G401 (cell line): ENCODE measurements around the gene ENPP1. TPM values are rescaled to one million over a fixed set of nuclear protein-coding genes. Genes with fewer than 3 reads are reported as not detected.
"Not testable (repeated sequence)": the region's sequence is repeated elsewhere in the genome, so short reads cannot be mapped to it uniquely, and the experiment has no call there.

Source experiments
- DNase-seq: peaks from one replicate; pipeline ENCODE4 v3.0.0-alpha.2; 2015; ENCODE audit warnings: low spot score
- in situ Hi-C: cut with HindIII; loops from 2 replicates; pipeline ENCODE4 v1.10.0; 2016; ENCODE audit warnings: low sequenced_read_pairs, mixed read lengths
- total RNA-seq: library from RNA; depleted of rRNA; stranded (reverse); fragments of >200 nt; shearing (Covaris generic); gene quantifications from 2 replicates; pipeline ENCODE4 v1.2.3, GENCODE V29; 2014

The ENPP1 gene
- total RNA-seq, 1 experiment from 2014 or later = not detected

DNA sequence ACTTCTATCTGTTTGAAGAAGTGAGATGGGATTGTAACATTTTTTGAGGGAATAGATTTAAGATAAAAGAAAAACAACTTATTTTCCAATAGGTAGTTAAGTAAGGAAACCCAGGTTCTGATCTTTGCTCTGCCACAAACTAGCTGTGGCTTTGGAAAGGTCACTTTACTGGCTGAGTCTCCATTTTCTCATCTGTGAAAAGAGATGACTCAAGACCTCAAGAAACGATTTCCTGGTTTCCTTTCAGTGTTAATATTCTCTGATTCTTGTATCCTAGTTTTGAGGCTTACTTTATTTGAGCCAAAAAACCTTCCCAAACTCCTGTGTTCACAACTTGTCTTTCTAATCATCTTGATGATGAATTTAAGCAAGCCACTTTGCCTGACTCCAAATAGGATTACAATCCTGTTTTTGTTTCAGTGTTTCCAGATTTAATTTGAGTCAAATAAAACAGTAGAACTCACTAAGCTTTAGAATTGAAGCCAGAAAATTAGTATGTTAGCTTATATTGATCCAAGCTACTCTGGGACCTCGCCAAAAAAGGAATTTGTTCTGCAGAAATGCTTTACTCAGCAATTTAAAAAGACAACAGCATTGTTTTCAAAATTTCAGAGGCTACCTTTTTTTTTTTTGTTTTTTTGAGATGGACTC, 51.1 kb downstream of the ENPP1 start:
- no peak for DNase-seq
- in situ Hi-C loops = no loop called here

DNA sequence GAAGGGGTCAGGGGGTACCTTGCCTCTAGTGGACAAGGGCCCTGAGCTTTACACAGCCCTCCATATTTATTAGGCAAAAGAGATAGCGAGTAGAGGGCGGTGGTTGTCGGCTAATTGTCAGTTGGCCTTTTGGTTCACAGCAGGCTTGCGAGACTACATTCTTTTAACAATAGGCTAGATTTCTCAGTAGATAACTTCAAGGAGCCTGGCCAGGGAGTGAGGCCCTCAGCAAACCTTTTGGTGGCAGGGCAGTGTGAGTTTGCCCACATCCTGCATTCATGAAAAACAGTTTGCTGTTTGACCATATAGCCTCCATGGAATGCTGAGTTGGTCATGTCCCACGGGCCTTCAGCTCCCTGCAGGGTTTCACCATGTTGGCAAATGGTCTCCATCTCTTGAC, 51.8 kb downstream of the ENPP1 start:
- DNase-seq, in situ Hi-C loops: not testable (repeated sequence)

DNA sequence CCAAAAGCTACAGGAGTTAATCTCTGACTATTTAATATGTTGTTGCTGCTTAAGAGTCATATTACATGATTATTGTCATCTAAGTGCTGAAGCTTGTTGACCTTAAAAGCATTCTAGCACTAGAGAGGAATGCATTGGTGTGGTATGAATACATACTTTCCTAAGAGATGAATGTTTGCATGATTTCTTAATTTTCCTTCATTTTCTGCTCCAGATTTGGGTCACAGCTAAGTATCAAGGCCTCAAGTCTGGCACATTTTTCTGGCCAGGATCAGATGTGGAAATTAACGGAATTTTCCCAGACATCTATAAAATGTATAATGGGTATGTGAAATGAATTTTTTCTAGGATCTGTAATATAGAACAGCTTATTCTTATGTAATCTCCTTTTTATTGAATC, 53.6 kb downstream of the ENPP1 start:
- in situ Hi-C loops = no loop called here

DNA sequence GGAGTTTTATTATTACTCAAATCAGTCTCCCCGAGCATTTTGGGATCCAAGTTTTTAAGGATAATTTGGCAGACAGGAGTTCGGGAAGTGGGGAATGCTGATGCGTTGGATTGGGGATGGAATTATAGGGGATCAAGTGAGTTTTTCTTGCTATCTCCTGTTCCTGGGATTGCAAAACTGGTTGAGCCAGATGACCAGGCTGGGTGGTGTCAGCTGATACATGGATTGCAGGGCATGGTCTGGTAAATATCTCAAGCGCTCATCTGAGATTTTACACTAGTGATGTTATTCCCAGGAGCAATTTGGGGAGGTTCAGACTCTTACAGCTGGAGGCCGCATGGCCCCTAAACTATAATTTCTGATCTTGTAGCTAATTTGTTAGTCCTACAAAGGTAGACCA, 54.7 kb downstream of the ENPP1 start:
- DNase-seq = no peak
- in situ Hi-C loops = no loop called here

More for the DNA sequence above, 53.6 kb downstream of the ENPP1 start:
- no peak for DNase-seq

DNA sequence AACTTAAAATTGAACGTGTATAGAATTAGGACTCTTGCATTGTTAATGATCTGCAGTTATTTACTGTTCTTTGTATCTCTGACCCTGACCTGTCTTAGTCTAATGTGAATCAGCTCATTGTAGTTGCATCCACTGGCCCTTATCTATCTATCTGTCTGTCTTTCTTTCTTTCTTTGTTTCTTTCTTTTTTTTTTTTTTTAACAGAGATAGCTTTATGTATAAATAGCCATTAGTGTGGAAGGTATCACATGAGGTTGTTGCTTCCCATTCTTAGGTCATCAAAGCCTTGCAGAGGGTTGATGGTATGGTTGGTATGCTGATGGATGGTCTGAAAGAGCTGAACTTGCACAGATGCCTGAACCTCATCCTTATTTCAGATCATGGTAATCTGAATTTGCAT, 59.9 kb downstream of the ENPP1 start:
- in situ Hi-C loops = no loop called here
- DNase-seq = no peak

DNA sequence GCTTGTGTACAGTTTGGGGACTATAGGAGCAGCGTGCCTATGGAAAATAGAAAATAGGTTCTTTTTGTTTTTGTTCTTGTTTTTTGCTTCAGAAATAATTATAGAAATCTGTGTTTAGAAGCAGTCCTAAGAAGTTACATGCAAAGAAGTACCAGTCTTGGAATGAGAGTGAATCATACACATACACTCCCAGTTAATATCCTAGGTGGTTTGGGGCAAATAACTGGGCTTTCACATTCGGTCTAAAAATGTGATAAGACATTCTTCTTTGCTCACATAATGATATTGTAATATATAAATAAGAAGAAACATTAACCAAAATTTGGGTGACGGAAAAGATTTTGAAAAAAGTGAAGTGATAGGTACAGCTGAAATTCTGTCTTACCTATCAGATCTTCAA, 61.0 kb downstream of the ENPP1 start:
- DNase-seq = no peak
- in situ Hi-C loops = no loop called here

DNA sequence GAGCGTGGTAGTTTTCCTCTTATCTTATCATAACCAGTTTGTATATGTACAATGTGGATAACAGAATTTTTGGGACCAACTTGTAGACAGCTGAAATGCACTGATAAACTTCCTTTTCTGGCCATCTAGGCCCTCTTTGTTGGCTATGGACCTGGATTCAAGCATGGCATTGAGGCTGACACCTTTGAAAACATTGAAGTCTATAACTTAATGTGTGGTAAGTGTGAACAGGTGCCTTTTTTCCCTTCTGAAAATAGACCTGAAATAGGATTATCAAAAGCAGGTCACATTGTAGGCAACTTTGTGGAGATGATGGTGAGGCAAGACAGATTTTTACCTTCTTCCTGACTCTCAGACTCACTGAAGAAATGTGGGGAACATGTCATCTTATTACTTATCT, 67.8 kb downstream of the ENPP1 start:
- in situ Hi-C loops = no loop called here
- no peak for DNase-seq

DNA sequence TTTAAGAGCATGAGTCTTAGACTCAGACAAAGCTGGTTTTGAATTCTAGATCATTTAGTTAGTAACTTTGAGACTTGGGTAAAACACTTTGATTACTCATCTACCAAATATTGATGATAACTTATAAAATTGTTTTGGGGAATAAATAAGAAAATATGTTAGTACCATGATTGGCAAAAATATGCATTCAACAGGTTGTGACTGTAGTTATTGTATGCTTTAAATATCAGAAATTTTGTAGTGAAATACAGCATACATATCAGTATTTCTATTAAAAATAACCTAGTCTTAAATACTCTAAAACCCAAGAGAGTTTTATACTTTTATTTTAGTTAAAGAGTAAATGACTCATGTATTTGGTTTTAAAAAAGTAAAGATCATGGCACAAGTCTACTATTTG, 68.7 kb downstream of the ENPP1 start:
- DNase-seq = no peak
- in situ Hi-C loops = no loop called here

DNA sequence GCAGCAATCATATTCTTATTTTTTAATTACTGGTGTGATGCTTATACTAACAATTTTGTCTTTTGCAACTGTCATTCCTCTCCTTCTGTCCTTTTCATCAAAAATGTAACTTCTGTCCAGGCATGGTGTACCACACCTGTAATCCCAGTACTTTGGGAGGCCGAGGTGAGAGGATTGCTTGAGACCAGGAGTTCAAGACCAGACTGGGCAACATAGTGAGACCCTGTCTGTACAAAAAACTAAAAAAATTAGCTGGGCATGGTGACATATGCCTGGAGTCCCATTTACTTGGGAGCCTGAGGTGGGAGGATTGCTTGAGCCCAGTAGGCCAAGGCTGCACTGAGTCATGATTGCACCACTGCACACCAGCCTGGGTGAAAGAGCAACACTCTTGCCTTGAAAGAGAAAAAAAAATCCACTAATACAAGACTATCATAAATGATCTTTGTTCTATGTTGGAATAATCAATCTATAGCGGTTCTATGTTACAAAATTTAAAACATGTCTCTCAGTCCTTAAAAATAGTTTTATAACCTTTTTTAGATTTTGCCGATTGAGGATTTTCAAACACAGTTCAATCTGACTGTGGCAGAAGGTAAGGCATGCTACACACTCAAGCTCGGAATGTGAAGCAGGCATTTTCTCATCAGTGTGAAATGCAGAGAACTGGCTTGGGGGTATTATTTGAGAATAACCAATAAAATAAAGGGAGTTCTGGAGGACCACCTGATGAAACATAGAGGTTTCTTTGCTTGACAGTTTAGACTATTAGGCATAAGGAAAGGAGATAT, 70.4 kb downstream of the ENPP1 start:
- in situ Hi-C loops = no loop called here
- no peak for DNase-seq

DNA sequence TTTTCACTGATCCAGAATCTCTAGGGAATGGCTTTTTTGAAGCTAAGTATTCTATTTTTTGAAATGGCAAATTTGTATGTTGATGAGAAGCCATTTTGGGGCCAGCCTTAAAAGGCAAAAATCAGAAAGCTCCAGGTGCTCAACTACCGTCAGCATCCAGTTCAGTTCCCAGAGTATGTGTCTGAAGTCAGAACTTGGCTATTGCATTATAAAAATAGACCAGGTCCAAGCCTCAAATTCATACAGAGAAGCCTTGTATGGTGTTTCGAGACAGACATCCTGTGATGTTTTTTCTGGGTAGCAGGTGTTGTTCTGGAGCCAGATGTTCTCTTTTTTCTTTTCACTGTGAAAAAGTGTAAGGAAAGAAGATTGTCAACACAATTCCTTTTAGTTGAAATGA, 75.2 kb downstream of the ENPP1 start:
- in situ Hi-C loops = no loop called here
- DNase-seq = no peak

DNA sequence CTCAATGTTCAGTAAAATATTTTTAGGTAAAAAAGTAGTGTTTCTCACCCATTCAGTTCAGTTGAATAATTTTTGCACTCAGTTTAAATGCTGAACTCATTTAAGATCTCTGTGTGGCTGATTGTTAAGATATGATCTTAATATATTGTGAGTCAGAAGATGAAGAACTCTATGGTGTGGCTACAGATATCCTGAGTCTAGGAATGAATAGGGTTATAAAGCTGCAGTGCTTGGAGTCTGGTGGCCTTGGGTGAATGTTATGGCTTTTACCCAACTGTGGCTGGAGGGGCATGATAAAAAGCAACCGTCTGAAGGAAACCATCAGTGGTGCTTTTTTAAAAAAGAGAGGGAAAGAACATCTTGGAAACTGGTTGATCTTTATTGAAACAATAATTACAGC, 77.4 kb downstream of the ENPP1 start:
- in situ Hi-C loops = no loop called here

DNA sequence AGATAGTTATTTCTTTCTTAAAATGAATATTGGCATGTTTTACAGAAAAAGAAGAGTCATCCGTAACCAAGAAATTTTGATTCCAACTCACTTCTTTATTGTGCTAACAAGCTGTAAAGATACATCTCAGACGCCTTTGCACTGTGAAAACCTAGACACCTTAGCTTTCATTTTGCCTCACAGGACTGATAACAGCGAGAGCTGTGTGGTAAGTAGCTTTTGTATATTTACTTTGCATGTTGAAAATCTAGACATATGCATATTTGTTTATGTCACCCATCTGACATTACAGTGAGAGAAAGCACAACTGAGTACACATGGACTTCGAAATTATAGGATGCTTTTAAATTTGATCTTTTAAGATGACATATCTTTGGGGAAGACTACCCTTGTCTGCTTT, 78.7 kb downstream of the ENPP1 start:
- no peak for DNase-seq
- in situ Hi-C loops = no loop called here

More for the DNA sequence above, 77.4 kb downstream of the ENPP1 start:
- no peak for DNase-seq

DNA sequence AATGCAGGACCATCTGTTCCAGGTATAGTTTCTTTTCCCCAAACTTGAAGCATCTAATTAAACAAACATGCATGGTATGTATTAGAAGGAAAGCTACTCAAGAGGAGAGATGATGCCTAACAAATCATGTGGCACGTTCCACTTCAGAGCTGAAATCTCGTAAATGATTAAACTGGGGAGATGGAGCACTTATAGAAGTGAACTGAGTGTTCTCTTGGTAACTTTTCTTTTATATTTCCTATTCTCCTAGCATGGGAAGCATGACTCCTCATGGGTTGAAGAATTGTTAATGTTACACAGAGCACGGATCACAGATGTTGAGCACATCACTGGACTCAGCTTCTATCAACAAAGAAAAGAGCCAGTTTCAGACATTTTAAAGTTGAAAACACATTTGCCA, 82.3 kb downstream of the ENPP1 start:
- DNase-seq = no peak
- in situ Hi-C loops = no loop called here

DNA sequence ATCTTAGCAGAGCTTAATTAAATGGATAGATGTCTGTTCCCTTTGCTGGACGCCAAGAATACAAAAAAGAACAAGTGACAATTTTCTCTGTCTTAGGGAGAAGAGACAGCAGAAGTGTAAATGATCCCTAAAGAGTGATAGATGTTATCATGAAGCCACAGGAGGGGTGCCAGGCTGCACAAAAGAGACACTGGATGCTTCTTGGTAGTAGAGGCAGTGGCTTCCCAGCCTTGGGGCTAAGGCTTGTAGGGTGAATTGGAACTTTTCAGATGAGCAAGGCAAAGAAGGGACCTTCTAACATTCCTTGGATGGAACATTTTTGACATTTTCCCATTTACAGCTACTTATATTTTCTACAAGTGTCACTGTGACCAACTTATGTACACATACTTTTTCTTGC, 85.4 kb downstream of the ENPP1 start:
- in situ Hi-C loops = no loop called here

DNA sequence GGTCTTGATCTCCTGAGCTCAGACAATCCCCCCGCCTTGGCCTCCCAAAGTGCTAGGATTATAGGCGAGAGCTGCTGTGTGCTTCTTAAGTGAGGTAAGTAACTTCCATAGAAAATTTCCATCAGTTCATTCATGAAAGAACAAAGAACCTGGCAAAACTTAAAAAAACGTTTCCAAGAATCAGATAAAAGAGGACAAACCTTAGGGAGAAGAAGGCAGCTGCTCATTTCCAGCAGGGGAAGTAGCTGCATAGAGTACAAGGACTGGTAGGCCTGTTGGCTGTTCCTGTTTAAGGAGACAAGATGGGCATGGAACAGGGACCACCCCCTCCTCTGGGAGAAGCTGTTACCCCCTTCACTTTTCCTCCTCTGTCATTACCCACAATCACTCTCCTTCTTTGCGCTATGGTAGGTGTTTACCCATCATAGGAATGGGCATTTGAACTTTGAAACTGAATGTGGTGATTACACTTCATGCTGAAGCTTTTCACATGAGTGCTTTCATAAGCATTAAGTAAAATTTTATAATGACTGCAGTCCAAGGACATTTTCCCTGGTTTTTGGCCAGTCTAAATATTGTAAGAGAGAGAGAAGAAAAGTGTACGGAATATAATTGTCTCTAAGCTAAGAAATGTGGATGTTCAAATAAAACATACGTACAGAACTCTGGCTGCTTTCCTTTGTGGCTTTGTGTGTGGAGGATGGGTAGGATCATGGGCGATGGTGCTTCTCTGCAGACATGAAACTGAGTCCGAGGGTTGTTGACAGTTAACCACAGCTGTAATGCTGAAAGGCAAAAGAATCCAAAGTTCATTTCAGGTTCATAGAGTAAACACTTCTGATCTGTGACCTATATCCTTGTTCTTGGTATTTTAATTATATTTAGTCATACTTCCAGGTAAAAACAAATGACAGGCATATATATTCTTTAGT, 86.9 kb downstream of the ENPP1 start:
- no peak for DNase-seq
- in situ Hi-C loops = no loop called here

More for the DNA sequence above, 85.4 kb downstream of the ENPP1 start:
- no peak for DNase-seq

DNA sequence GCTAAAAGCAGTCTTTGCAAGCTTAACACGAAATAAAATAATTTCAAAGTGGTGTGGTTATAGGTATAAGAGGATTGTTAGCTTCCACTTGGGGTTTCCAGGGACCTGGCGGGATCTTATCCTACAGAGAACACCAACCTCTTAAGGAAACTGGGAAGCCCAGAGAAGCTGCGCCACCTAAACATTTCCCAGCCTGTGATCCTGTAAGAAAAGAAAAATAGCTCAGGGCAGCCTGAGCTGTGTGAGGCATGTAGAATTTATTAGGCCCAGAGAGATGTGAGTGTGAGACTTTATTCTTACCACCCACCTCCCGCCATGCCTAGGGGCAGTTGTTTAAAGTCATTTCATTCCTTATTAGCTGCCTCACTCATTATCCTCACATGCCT, 89.2 kb downstream of the ENPP1 start:
- no peak for DNase-seq
- in situ Hi-C loops = no loop called here

DNA sequence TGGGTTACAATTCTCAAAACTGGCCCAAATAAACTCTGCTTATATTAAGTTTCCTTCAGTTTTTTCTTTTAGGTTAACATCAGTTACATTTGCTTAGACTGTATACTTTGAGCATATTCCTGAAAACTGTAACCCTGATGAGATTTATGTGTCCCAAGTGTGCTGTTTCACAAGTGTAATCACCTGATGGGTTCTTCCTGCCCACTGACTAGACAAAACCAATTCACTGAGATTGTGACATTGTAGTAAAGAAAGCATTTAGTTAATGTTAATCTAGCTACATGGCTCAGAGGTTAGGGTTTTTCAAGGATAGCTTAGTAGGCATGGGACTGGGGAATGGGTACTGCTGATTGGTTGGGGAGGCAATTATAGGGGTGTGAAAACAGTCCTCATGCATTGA, 89.8 kb downstream of the ENPP1 start:
- no peak for DNase-seq
- in situ Hi-C loops = no loop called here

DNA sequence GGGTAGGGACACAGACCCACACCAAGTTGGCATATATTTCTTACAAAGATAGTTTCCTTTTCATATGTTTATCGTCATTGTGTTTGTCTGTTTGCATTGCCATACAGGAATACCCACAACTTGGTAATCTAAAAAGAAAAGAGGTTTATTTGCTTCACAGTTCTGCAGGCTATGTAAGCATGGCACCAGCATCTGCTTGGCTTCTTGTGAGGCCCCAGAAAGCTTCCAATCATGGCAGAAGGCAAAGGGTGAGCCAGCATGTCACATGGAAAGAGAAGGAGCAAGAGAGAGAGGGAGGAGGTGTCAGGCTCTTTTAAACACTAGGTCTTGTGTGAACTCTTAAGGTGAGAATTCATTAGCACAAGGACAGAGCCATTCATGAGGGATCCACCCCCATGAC, 90.9 kb downstream of the ENPP1 start:
- DNase-seq = no peak
- in situ Hi-C loops = no loop called here

DNA sequence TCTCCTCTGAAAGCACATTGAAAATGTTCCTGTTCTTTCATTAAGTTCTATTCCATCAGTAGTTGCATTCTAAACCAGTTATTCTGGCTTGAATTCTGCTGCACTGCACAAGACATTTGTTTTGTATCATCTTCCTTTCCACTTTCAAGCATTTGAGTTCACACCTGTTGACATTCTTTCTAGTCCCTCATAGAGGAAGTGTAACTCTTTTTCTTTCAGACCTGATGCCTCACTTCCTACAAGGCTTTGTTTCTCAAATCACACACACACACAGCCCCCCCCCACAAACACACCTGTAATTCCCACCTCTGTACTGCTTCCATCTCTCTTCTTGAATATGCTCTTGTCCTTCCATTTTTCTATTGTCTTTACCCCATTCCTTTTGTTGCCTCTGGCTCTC, 92.4 kb downstream of the ENPP1 start:
- no peak for DNase-seq
- in situ Hi-C loops = no loop called here

DNA sequence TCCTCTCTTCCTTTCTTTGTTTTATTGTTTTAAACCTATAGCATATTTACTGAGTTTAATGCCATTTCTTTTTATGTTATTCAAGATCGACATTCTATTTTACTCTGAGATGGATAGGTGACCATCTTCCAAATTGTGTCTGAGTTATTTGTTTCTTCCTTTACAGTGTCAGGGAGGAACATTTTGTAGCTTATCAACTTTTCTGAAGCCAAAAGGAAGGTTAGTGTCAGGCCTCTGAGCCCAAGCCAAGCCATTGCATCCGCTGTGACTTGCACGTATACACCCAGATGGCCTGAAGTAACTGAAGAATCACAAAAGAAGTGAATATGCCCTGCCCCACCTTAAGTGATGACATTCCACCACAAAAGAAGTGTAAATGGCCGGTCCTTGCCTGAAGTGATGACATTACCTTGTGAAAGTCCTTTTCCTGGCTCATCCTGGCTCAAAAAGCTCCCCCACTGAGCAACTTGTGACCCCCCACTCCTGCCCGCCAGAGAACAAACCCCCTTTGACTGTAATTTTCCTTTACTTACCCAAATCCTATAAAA, 93.6 kb downstream of the ENPP1 start:
- in situ Hi-C loops, DNase-seq: not testable (repeated sequence)
